Activated naive CD4-positive, alpha-beta T cell treated with anti-CD3 and anti-CD28 coated beads for 36 hours (primary cell): ENCODE measurements around the gene PARN. TPM values are rescaled to one million over a fixed set of nuclear protein-coding genes. Genes with fewer than 3 reads are reported as not detected.

Experiments
- CTCF ChIA-PET: fragments of 350-600 bp; sonication (Branson Sonifier 250); formaldehyde crosslinking; loops from one replicate; lab custom pipeline; 2021; ENCODE audit warnings: antibody characterized with exemption; lab: Charles Lee
- DNase-seq: peaks from one replicate; pipeline ENCODE4 v3.0.0-alpha.2; 2020
- H3K27ac Mint-ChIP-seq: one replicate; pipeline ENCODE4 v1.8.0; 2021; ENCODE audit warnings: mild to moderate bottlenecking, mixed read lengths
- H3K27me3 Mint-ChIP-seq: one replicate; pipeline ENCODE4 v1.8.0; 2021; ENCODE audit warnings: low read depth, mixed read lengths
- H3K36me3 Mint-ChIP-seq: one replicate; pipeline ENCODE4 v1.8.0; 2021; ENCODE audit warnings: low read depth, mixed read lengths
- H3K4me1 Mint-ChIP-seq: one replicate; pipeline ENCODE4 v1.8.0; 2021; ENCODE audit warnings: low read depth, mixed read lengths
- H3K4me3 Mint-ChIP-seq: one replicate; pipeline ENCODE4 v1.8.0; 2021; ENCODE audit warnings: mild to moderate bottlenecking, moderate library complexity, mixed read lengths
- H3K9me3 Mint-ChIP-seq: one replicate; pipeline ENCODE4 v1.8.0; 2021; ENCODE audit warnings: mixed read lengths
- intact Hi-C: fragments of 100-400 bp; cut with micrococcal nuclease; formaldehyde crosslinking; loops from one replicate; pipeline ENCODE4 v1.15.1; 2023
- total RNA-seq, 2 experiments: library from RNA; stranded (reverse); gene quantifications; one replicate each; pipeline ENCODE4 v1.2.3, GENCODE V29; 2021

Gene PARN
- total RNA-seq, 2 experiments from 2014 or later, result 41.8 to 44.0 TPM

- Mint-ChIP-seq H3K27me3 (no peaks in the 10 kb centered on the region), H3K9me3 (no peaks in the 10 kb centered on the region), H3K4me1 (no peaks in the 10 kb centered on the region), H3K4me3 (no peak overlapping the region), H3K27ac (no peak overlapping the region), H3K36me3 (peaks cover 5% of the 10 kb centered on the region)
- intact Hi-C loops, result no loop called here
- CTCF ChIA-PET, result no interaction called here
- DNase-seq, result no peak
These were observed 116.5 kb downstream of the PARN start for GRCh38 chr16:14513389-14514107.

DNA sequence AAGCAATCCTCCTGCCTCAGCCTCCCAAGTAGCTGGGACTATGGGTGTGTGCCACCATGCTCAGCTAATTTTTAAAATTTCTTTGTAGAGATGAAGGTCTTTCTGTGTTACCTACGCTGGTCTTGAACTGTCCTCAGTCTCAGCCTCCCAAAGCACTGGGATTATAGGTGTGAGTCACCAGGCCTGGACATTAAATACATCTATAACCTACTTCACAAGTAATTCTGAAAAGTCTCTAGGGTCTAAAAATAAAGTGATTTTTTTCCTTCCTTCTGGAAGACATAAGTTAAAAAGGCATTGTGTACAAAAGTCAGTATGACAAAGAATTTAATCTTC is 118.3 kb downstream of the PARN start:
- H3K27me3 Mint-ChIP-seq, result no peaks in the 10 kb centered on the region
- no peak for DNase-seq
- intact Hi-C loops, result no loop called here
- CTCF ChIA-PET, result interaction anchor here (1.0 kb wide), 1 partner anchor 9 kb away, joined by 3 read pairs; no protein-coding TSS in a partner anchor
- H3K27ac Mint-ChIP-seq, result no peak overlapping the region
- no peaks in the 10 kb centered on the region for H3K4me1 Mint-ChIP-seq
- H3K36me3 Mint-ChIP-seq, result peaks cover 5% of the 10 kb centered on the region
- H3K9me3 Mint-ChIP-seq, result no peaks in the 10 kb centered on the region
- no peak overlapping the region for H3K4me3 Mint-ChIP-seq

DNA sequence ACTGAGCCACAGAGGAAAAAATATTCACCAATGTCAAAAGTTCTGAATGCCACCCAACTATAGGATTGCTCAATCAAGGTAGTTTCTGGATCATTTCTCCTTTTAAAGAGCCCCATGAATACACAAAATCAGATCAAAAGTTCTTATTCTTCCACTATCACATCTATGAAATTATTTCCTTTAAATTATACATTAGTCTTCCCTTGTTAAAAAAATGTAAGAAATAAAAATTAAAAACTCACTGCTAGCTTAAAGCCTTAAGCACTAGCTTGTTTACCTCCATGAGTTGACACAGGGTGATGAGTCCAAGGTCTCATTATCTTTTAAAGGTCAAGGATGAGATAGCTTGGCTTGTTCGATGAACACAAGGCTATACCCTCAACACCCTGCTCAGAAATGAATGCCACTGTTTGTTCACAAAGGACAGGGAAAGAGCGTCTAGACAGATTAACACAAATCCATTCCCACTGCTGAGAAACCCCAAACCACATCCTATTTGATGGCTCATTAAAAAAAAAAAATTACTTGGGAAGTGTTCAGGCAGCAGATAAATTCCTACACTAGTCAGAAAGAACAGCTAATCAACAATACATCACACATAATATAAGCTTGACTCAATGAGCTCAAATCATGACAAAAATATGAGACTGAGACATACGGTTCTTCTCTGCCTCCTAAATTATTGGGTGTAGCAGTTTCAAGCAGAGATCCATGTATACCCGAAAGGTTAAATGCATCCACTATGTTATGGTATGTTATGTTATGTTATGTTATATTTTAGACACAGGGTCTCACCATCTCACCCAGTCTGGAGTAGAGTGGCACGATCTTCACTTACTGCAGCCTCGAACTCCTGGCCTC is 118.9 kb downstream of the PARN start:
- Mint-ChIP-seq H3K27me3 (no peaks in the 10 kb centered on the region), H3K4me3 (no peak overlapping the region)
- CTCF ChIA-PET, result interaction anchor here (1.0 kb wide), 1 partner anchor 9 kb away, joined by 3 read pairs; no protein-coding TSS in a partner anchor

GRCh38 chr16:14510581-14510938 is 119.5 kb downstream of the PARN start:
- H3K27me3 Mint-ChIP-seq, result no peaks in the 10 kb centered on the region
- H3K27ac Mint-ChIP-seq, result no peak overlapping the region
- no peak overlapping the region for H3K4me3 Mint-ChIP-seq
- DNase-seq, result no peak
- H3K9me3 Mint-ChIP-seq, result no peaks in the 10 kb centered on the region
- H3K4me1 Mint-ChIP-seq, result peaks cover 3% of the 10 kb centered on the region
- CTCF ChIA-PET, result no interaction called here
- intact Hi-C loops, result no loop called here
- peaks cover 5% of the 10 kb centered on the region for H3K36me3 Mint-ChIP-seq

More for the DNA sequence above, 118.9 kb downstream of the PARN start:
- Mint-ChIP-seq H3K4me1 (no peaks in the 10 kb centered on the region), H3K9me3 (no peaks in the 10 kb centered on the region), H3K36me3 (peaks cover 5% of the 10 kb centered on the region), H3K27ac (no peak overlapping the region)
- intact Hi-C loops, result no loop called here
- DNase-seq, result no peak

DNA sequence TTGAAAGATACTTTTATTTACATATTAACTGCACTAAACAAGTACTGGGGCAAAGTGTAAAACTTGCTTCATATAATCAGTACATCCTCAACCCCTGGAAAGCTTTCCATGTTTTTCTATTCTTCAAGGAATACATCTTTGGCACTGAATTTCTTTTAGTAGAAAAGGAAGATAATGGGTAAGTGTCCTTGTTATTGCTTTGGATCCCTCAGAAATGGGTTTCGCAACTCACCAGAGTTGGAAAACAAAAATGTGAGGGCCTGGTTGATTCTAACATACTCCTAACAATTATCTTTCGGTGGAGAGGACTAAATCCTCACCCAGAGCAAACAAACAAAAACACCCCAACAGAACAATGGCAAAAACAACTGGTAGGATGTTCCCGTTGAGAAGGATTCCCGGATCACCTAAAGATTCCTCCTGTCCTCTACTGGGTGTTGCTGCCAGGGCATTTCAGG is 120.4 kb downstream of the PARN start:
- no peak for DNase-seq
- no peaks in the 10 kb centered on the region for H3K27me3 Mint-ChIP-seq
- peaks cover 5% of the 10 kb centered on the region for H3K36me3 Mint-ChIP-seq
- CTCF ChIA-PET, result no interaction called here
- no peak overlapping the region for H3K27ac Mint-ChIP-seq
- H3K4me3 Mint-ChIP-seq, result no peak overlapping the region
- intact Hi-C loops, result no loop called here
- H3K9me3 Mint-ChIP-seq, result no peaks in the 10 kb centered on the region
- H3K4me1 Mint-ChIP-seq, result peaks cover 3% of the 10 kb centered on the region

DNA sequence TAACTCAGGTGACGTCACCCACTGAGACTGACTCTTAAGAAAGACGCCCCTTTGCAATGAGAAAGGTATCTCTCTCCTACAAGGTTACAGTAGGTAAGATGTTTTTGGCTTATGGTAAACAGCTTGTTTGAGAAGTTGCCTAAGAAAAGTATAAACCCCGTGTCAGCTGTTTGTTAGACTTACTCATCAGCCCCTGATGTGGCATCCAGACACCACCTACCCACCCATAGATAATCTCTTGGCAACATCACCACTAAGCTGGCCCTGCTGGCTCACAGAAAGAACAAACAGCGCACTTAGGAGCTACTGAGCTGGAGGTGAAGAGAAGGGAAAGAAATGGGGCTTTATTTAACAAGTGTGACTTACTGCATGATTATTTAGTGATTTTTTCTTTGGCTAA is 121.0 kb downstream of the PARN start:
- H3K4me3 Mint-ChIP-seq, result no peak overlapping the region
- intact Hi-C loops, result no loop called here
- no peak overlapping the region for H3K27ac Mint-ChIP-seq
- H3K9me3 Mint-ChIP-seq, result no peaks in the 10 kb centered on the region
- no peak for DNase-seq
- peaks cover 5% of the 10 kb centered on the region for H3K36me3 Mint-ChIP-seq
- peaks cover 3% of the 10 kb centered on the region for H3K4me1 Mint-ChIP-seq
- CTCF ChIA-PET, result no interaction called here
- no peaks in the 10 kb centered on the region for H3K27me3 Mint-ChIP-seq

GRCh38 chr16:14505846-14506245 is 124.2 kb downstream of the PARN start:
- Mint-ChIP-seq H3K4me1 (peaks cover 13% of the 10 kb centered on the region), H3K27me3 (no peaks in the 10 kb centered on the region), H3K4me3 (no peak overlapping the region), H3K9me3 (no peaks in the 10 kb centered on the region), H3K27ac (no peak overlapping the region), H3K36me3 (peaks cover 3% of the 10 kb centered on the region)
- no peak for DNase-seq
- intact Hi-C loops, result no loop called here
- CTCF ChIA-PET, result no interaction called here

- no peaks in the 10 kb centered on the region for H3K27me3 Mint-ChIP-seq
- no peaks in the 10 kb centered on the region for H3K9me3 Mint-ChIP-seq
- H3K4me3 Mint-ChIP-seq, result no peak overlapping the region
- H3K36me3 Mint-ChIP-seq, result peaks cover 5% of the 10 kb centered on the region
- no peak for DNase-seq
- no peak overlapping the region for H3K27ac Mint-ChIP-seq
- intact Hi-C loops, result no loop called here
- H3K4me1 Mint-ChIP-seq, result peaks cover 14% of the 10 kb centered on the region
- CTCF ChIA-PET, result interaction anchor here (0.6 to 0.7 kb wide), 2 partner anchors 9 to 14 kb away, joined by 3 to 4 read pairs; no protein-coding TSS in a partner anchor
These were observed 126.9 kb downstream of the PARN start for GRCh38 chr16:14502932-14503741.

GRCh38 chr16:14502256-14502875 is 127.7 kb downstream of the PARN start:
- H3K4me1 Mint-ChIP-seq, result peaks cover 14% of the 10 kb centered on the region
- CTCF ChIA-PET, result interaction anchor here (0.6 to 1.4 kb wide), 3 partner anchors 9 to 13 kb away, joined by 3 to 4 read pairs (median 3); no protein-coding TSS in a partner anchor
- peaks cover 4% of the 10 kb centered on the region for H3K36me3 Mint-ChIP-seq
- intact Hi-C loops, result no loop called here
- H3K27ac Mint-ChIP-seq, result no peak overlapping the region
- no peak overlapping the region for H3K4me3 Mint-ChIP-seq
- no peaks in the 10 kb centered on the region for H3K27me3 Mint-ChIP-seq
- H3K9me3 Mint-ChIP-seq, result no peaks in the 10 kb centered on the region
- no peak for DNase-seq

GRCh38 chr16:14501331-14502255 is 128.5 kb downstream of the PARN start:
- H3K36me3 Mint-ChIP-seq, result peaks cover 3% of the 10 kb centered on the region
- CTCF ChIA-PET, result interaction anchor here (1.4 kb wide), 1 partner anchor 10 kb away, joined by 3 read pairs; no protein-coding TSS in a partner anchor
- no peaks in the 10 kb centered on the region for H3K9me3 Mint-ChIP-seq
- H3K4me3 Mint-ChIP-seq, result no peak overlapping the region
- peaks cover 14% of the 10 kb centered on the region for H3K4me1 Mint-ChIP-seq
- intact Hi-C loops, result no loop called here
- no peaks in the 10 kb centered on the region for H3K27me3 Mint-ChIP-seq
- no peak for DNase-seq
- no peak overlapping the region for H3K27ac Mint-ChIP-seq

GRCh38 chr16:14500791-14501190 is 129.3 kb downstream of the PARN start:
- intact Hi-C loops, result no loop called here
- H3K4me3 Mint-ChIP-seq, result no peak overlapping the region
- CTCF ChIA-PET, result interaction anchor here (0.5 to 1.0 kb wide), 3 partner anchors 9 to 343 kb away, joined by 3 read pairs; no protein-coding TSS in a partner anchor
- peaks cover 11% of the 10 kb centered on the region for H3K4me1 Mint-ChIP-seq
- no peaks in the 10 kb centered on the region for H3K27me3 Mint-ChIP-seq
- DNase-seq, result no peak
- peaks cover 3% of the 10 kb centered on the region for H3K36me3 Mint-ChIP-seq
- H3K27ac Mint-ChIP-seq, result no peak overlapping the region
- H3K9me3 Mint-ChIP-seq, result no peaks in the 10 kb centered on the region
